PFSK-1 (cell line): ENCODE data around the gene IFT81.

Source experiments
- FOXP2 ChIP-seq: optimal IDR thresholded peaks from 2 replicates; pipeline ENCODE3; 2011; ENCODE audit warnings: borderline replicate concordance, control low read depth, inconsistent platforms; ENCODE audit not compliant: insufficient read depth; ENCODE audit errors: extremely low read length, extremely low read depth
- POLR2AphosphoS5 ChIP-seq: IDR thresholded peaks from 2 replicates; pipeline ENCODE4 v1.6.1; 2012; ENCODE audit warnings: low read depth, mild to moderate bottlenecking, control low read depth, low read length, moderate library complexity
- TAF1 ChIP-seq: IDR thresholded peaks from 2 replicates; pipeline ENCODE4 v1.6.1; 2012; ENCODE audit warnings: low read length, control low read depth, borderline replicate concordance; ENCODE audit not compliant: insufficient read depth
- TF ChIP-seq, protein P1 (sequence below), 2 experiments: IDR thresholded peaks; 2 replicates each; pipeline versions ENCODE4 v1.6.1 to v1.8.0; 2011 to 2012; ENCODE audit warnings: low read depth in 2 of 2, low read length in 2 of 2, control low read depth in 1 of 2, inconsistent platforms in 1 of 2, mild to moderate bottlenecking in 1 of 2, moderate library complexity in 1 of 2; ENCODE audit not compliant: insufficient read depth in 1 of 2

GRCh38 chr12:110090266-110091135 is 33.7 kb upstream of the IFT81 start:
- TF ChIP-seq TAF1: no peak
- no peak for TF ChIP-seq POLR2AphosphoS5
- TF ChIP-seq FOXP2: no peak
- TF ChIP-seq, protein P1, sequence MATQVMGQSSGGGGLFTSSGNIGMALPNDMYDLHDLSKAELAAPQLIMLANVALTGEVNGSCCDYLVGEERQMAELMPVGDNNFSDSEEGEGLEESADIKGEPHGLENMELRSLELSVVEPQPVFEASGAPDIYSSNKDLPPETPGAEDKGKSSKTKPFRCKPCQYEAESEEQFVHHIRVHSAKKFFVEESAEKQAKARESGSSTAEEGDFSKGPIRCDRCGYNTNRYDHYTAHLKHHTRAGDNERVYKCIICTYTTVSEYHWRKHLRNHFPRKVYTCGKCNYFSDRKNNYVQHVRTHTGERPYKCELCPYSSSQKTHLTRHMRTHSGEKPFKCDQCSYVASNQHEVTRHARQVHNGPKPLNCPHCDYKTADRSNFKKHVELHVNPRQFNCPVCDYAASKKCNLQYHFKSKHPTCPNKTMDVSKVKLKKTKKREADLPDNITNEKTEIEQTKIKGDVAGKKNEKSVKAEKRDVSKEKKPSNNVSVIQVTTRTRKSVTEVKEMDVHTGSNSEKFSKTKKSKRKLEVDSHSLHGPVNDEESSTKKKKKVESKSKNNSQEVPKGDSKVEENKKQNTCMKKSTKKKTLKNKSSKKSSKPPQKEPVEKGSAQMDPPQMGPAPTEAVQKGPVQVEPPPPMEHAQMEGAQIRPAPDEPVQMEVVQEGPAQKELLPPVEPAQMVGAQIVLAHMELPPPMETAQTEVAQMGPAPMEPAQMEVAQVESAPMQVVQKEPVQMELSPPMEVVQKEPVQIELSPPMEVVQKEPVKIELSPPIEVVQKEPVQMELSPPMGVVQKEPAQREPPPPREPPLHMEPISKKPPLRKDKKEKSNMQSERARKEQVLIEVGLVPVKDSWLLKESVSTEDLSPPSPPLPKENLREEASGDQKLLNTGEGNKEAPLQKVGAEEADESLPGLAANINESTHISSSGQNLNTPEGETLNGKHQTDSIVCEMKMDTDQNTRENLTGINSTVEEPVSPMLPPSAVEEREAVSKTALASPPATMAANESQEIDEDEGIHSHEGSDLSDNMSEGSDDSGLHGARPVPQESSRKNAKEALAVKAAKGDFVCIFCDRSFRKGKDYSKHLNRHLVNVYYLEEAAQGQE (IDR thresholded peaks at IDR 0.05; ENCODE audit: insufficient read depth in 1 of 2, low read depth in 2 of 2, low read length in 2 of 2): no peak
